Chondrocyte (in vitro differentiated cells): Measurements from ENCODE around the gene PRAMEF5. TPM values are rescaled to one million over a fixed set of nuclear protein-coding genes. Genes with fewer than 3 reads are reported as not detected.
"Not testable (repeated sequence)": the region's sequence is repeated elsewhere in the genome, so short reads cannot be mapped to it uniquely, and the experiment has no call there.

Source experiments
- DNase-seq: peaks from one replicate; pipeline ENCODE4 v3.0.0; 2021; ENCODE audit warnings: mixed read lengths, low spot score
- H3K27ac Mint-ChIP-seq: one replicate; pipeline ENCODE4 v1.8.0; 2021; ENCODE audit warnings: mild to moderate bottlenecking, moderate library complexity, mixed read lengths; ENCODE audit not compliant: unreplicated experiment
- H3K27me3 Mint-ChIP-seq: 2 replicates; pipeline ENCODE4 v1.8.0; 2021; ENCODE audit warnings: low read depth, mixed read lengths
- H3K36me3 Mint-ChIP-seq: 2 replicates; pipeline ENCODE4 v1.8.0; 2021; ENCODE audit warnings: low read depth, mixed read lengths
- H3K4me1 Mint-ChIP-seq: 2 replicates; pipeline ENCODE4 v1.8.0; 2021; ENCODE audit warnings: low read depth, mild to moderate bottlenecking, mixed read lengths
- H3K4me3 Mint-ChIP-seq: one replicate; pipeline ENCODE4 v1.8.0; 2021; ENCODE audit warnings: mild to moderate bottlenecking, moderate library complexity, mixed read lengths; ENCODE audit not compliant: unreplicated experiment
- H3K9me3 Mint-ChIP-seq: 2 replicates; pipeline ENCODE4 v1.8.0; 2021; ENCODE audit warnings: low read depth, mixed read lengths
- total RNA-seq: library from RNA; stranded (reverse); gene quantifications from 3 replicates; pipeline ENCODE4 v1.2.1, GENCODE V29; 2021

Gene PRAMEF5
- total RNA-seq, 1 donor from 2014 or later, result not detected

DNA sequence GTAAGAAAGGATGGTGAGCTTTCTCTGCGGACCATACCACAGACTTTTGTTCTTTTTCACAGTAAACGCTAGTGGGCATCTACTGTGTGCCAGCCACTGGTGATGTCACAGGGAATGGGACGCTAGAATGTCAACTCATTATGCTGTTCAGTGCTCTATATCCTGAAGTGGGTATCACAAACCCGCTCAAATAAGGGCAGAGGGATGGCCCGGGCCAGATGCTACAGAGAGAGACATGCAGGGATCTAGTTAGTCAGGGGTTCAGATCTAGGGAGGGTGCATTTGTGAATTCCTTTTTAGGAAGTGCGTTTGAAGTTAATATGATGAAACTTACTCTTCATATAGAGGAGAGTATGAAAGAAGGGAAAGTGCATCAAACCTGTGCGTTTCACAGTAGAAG, 6.9 kb upstream of the PRAMEF5 start:
- not testable (repeated sequence) for H3K27me3 Mint-ChIP-seq, H3K36me3 Mint-ChIP-seq, H3K27ac Mint-ChIP-seq, DNase-seq, H3K4me1 Mint-ChIP-seq, H3K4me3 Mint-ChIP-seq
- peaks cover 25% of the 10 kb centered on the region for H3K9me3 Mint-ChIP-seq

DNA sequence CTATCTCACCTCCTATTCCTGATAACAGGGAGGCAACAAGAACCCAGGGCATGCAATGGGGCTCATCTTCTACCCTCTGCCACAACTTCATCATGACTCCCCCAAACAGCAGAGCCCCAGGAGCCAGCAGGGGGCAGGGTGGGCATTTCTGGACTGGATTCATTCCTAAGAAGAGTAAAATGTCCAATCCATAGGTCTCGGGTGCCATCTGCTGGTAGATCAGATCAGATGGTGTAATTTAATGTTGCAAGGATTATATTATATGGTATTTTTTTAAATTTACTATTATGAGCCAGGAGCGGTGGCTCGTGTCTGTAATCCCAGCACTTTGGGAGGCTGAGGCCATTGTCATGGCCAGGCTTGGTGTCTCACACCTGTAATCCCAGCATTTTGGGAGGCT, 11.1 kb downstream of the PRAMEF5 start:
- H3K4me3 Mint-ChIP-seq, DNase-seq, H3K36me3 Mint-ChIP-seq: not testable (repeated sequence)

DNA sequence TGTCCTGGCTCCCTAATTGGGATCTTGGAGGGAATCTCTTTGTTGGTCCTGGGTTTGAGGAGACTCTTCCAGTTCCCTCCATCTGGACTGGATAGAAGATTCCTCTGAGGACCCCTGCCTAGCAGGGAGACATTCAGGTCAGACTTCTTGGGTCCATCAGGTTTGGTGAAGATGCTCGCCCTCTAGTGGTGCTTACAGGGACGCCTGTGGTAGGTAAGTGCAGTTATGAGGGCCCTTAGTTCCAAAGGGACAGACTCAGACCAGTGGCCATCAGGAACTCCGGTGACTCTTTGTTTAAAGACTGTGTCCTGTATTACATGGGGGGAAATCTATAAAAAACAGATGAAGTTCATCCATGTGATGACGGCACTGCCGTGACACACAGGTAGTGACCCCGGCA, 23.0 kb downstream of the PRAMEF5 start:
- not testable (repeated sequence) for H3K4me1 Mint-ChIP-seq, H3K27ac Mint-ChIP-seq, DNase-seq

More for the DNA sequence above, 11.1 kb downstream of the PRAMEF5 start:
- not testable (repeated sequence) for H3K9me3 Mint-ChIP-seq, H3K27me3 Mint-ChIP-seq, H3K4me1 Mint-ChIP-seq, H3K27ac Mint-ChIP-seq

DNA sequence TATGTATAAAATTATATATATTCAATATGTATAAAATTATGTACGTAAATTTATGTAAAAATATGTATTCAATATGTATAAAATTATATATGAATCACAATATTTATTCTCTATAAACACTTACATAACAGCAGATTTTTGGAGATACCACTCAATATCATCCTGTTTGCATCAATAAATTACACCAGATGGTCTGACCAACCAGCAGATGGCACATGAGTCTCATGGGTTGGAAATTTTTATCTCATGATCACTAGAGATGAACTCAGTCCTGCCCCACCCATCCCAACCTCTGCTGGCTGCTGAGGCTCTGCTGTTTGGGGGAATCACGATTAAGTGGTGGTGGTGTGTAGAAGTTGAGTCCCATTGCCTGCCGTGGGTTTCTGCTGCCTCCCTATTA, 25.6 kb downstream of the PRAMEF5 start:
- not testable (repeated sequence) for DNase-seq, H3K9me3 Mint-ChIP-seq, H3K4me3 Mint-ChIP-seq, H3K4me1 Mint-ChIP-seq, H3K27ac Mint-ChIP-seq, H3K36me3 Mint-ChIP-seq, H3K27me3 Mint-ChIP-seq

More for the DNA sequence above, 23.0 kb downstream of the PRAMEF5 start:
- not testable (repeated sequence) for H3K27me3 Mint-ChIP-seq, H3K4me3 Mint-ChIP-seq, H3K9me3 Mint-ChIP-seq, H3K36me3 Mint-ChIP-seq

DNA sequence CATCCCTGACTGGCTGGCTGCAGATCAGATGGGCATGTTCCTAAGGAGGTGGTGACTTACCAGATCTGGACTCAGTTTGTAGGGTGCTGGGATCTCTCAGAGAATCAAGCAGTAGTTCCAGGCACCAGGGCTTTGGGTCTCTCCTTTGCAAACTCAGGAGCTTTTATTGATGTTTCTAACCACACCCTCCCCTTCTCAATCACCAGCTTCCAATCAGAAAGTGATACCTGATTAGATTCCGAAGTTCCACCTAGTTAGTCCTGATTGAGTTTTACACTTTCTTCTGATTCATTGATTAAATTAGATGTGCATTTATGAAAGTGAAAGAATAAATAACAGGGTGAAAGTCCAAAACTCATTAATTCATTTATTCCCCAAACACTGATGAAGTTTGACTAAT, 31.0 kb downstream of the PRAMEF5 start, which contains the start of gene PRAMEF8:
Gene PRAMEF8, minus strand, starts transcription at position 101 of the 400 bp plus-strand sequence. CDS start 1,046 bp downstream, outside the sequence.
- H3K27ac Mint-ChIP-seq, DNase-seq, H3K27me3 Mint-ChIP-seq, H3K4me3 Mint-ChIP-seq, H3K4me1 Mint-ChIP-seq, H3K9me3 Mint-ChIP-seq, H3K36me3 Mint-ChIP-seq: not testable (repeated sequence)

DNA sequence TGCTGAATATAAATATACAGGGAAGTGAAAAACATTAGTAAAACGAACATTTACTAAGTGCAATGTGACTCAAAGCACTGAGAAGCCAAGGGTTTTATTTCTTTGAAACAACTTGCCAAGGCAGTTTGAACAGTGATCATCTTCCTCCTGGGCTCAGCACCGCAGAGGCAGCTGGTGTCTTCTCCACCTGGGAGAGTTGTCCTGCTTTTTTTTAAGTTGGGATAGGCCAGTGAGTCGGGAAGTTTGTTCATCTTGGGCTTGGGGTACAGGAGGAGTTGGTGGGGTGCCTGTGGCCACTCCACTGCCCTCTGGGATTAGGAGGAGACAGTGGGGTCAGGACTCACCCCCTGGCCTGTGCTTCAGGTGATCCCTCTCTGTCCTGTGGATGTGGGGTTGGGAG, 35.0 kb downstream of the PRAMEF5 start:
- H3K36me3 Mint-ChIP-seq, H3K9me3 Mint-ChIP-seq, DNase-seq, H3K27me3 Mint-ChIP-seq, H3K4me3 Mint-ChIP-seq, H3K4me1 Mint-ChIP-seq, H3K27ac Mint-ChIP-seq: not testable (repeated sequence)

DNA sequence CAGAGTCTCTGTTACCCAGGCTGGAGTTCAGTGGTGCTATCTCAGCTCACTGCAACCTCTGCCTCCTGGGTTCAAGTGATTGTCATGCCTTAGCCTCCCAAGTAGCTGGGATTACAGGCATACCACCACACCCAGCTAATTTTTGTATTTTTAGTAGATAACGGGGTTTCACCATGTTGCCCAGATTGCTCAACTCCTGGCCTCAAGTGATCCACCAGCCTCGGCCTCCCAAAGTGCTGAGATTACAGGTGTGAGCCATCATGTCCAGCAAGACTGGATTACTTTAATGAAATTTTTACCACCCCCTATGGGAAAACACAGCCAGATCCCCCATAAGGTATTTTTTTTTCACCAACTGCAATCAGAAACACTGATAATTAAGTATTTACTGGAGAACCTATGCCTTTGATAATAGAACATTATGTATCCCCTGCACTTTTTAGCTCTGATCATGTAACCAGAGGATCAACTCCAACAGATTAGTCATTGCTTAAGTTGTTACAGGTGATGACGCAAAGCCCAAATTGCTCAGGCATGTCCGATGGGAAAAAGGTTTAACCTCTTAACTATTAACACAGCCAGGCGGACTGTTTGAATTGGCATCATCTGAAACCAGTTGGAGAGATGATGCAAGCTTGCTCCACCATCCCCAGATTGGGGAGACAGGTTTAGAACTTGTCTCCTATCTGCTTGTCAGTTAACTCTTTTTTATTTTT, 43.4 kb downstream of the PRAMEF5 start:
- H3K27ac Mint-ChIP-seq, H3K4me3 Mint-ChIP-seq, H3K27me3 Mint-ChIP-seq, H3K36me3 Mint-ChIP-seq, DNase-seq, H3K4me1 Mint-ChIP-seq, H3K9me3 Mint-ChIP-seq: not testable (repeated sequence)

DNA sequence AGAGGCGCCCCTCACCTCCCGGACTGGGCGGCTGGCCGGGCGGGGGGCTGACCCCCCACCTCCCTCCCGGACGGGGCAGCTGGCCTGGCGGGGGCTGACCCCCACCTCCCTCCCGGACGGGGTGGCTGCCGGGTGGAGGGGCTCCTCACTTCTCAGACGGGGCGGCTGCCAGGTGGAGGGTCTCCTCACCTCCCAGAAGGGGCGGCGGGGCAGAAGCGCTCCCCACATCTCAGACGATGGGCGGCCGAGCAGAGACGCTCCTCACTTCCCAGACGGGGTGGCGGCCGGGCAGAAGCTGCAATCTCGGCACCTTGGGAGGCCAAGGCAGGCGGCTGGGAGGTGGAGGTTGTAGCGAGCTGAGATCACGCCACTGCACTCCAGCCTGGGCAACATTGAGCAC, 44.7 kb downstream of the PRAMEF5 start:
- DNase-seq, H3K27ac Mint-ChIP-seq, H3K9me3 Mint-ChIP-seq, H3K4me3 Mint-ChIP-seq, H3K36me3 Mint-ChIP-seq, H3K27me3 Mint-ChIP-seq, H3K4me1 Mint-ChIP-seq: not testable (repeated sequence)

DNA sequence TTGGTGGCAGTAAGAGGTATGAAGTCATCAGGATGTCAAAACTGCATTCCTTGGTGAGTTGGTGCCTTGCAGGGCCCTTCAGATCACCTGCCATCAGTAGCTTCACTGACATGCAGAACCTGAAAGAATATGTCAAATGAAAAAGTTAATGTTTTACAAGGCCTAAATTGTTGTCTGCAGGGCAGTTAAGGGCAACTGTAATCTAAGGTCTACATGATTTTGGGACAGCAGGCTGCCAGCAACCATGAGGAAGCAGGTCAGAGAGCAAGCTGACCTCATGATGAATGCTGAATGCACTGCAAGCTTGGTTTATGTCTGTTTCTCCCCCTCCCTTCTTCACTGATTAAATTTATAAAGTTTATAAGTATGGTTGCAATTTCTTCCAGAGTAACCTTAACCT, 48.2 kb downstream of the PRAMEF5 start:
- H3K27ac Mint-ChIP-seq, H3K4me3 Mint-ChIP-seq: not testable (repeated sequence)

DNA sequence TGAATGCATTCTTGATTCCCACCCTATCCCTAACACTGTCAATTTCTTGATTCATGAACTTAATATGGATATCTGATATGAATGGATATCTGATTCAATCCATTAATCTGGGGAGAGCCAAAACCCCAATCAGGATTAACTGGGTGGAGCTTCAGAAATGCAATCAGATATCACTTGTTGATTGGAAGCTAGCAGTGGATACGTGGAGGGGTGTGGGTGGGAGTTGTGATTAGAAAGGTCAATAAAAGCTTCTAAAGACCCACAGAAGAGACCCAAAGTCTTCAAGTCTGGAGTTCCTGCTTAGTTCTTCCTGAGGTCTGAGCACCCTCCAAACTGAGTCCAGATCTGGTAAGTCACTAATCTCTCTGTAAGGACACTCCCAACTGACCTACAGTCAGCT, 49.2 kb downstream of the PRAMEF5 start, which contains the start of gene PRAMEF33:
Gene PRAMEF33, plus strand, starts transcription at position 301 of the 400 bp plus-strand sequence. CDS start 2,416 bp downstream, outside the sequence.
- not testable (repeated sequence) for H3K27me3 Mint-ChIP-seq, H3K27ac Mint-ChIP-seq, H3K9me3 Mint-ChIP-seq, H3K4me3 Mint-ChIP-seq, DNase-seq, H3K36me3 Mint-ChIP-seq, H3K4me1 Mint-ChIP-seq

More for the DNA sequence above, 48.2 kb downstream of the PRAMEF5 start:
- not testable (repeated sequence) for H3K4me1 Mint-ChIP-seq, H3K36me3 Mint-ChIP-seq, DNase-seq, H3K27me3 Mint-ChIP-seq, H3K9me3 Mint-ChIP-seq

Other genes starting within 250 kb of the PRAMEF5 start
- gene PRAMEF27, start 197.6 kb upstream of the PRAMEF5 start, total RNA-seq, result not detected in 3 replicates
- not detected in 3 replicates for gene HNRNPCL3, start 193.4 kb upstream of the PRAMEF5 start, total RNA-seq
- not detected in 3 replicates for gene PRAMEF25, start 183.4 kb upstream of the PRAMEF5 start, total RNA-seq
- not detected in 3 replicates for gene HNRNPCL2, start 137.3 kb upstream of the PRAMEF5 start, total RNA-seq
- not detected in 3 replicates for gene PRAMEF26, start 98.2 kb upstream of the PRAMEF5 start, total RNA-seq
- not detected in 3 replicates for gene HNRNPCL4, start 88.6 kb upstream of the PRAMEF5 start, total RNA-seq
- gene PRAMEF9, start 82.3 kb upstream of the PRAMEF5 start, total RNA-seq, result not detected in 3 replicates
- gene PRAMEF13, start 52.8 kb upstream of the PRAMEF5 start, total RNA-seq, result not detected in 3 replicates
- not detected in 3 replicates for gene PRAMEF18, start 28.0 kb upstream of the PRAMEF5 start, total RNA-seq
- gene PRAMEF8, start 30.9 kb downstream of the PRAMEF5 start, total RNA-seq, result not detected in 3 replicates
- gene PRAMEF33, start 49.3 kb downstream of the PRAMEF5 start, total RNA-seq, result not detected in 3 replicates
- not detected in 3 replicates for gene PRAMEF15, start 61.4 kb downstream of the PRAMEF5 start, total RNA-seq
- not detected in 3 replicates for gene PRAMEF14, start 92.9 kb downstream of the PRAMEF5 start, total RNA-seq
- not detected in 3 replicates for gene PRAMEF19, start 117.7 kb downstream of the PRAMEF5 start, total RNA-seq
- gene PRAMEF17, start 135.4 kb downstream of the PRAMEF5 start, total RNA-seq, result not detected in 3 replicates
- gene PRAMEF20, start 156.3 kb downstream of the PRAMEF5 start, total RNA-seq, result not detected in 3 replicates